HepG2 (cell line): ENCODE measurements around the gene RPS27L. TPM values are rescaled to one million over a fixed set of nuclear protein-coding genes. Genes with fewer than 3 reads are reported as not detected.

ENCODE experiments used
- ATAC-seq: fragments of 200-7000 bp; cut with Tn5 transposase; 3 replicates; pipeline ENCODE4 v1.9.1; 2020; ENCODE audit warnings: mild to moderate bottlenecking, moderate library complexity
- BruUV-seq: library from RNA; stranded (reverse); fragments of 400-500 nt; replicated peaks from 2 replicates; lab custom pipeline; 2021; lab: Mats Ljungman, UMichigan
- CTCF ChIA-PET: fragments of 300-600 bp; formaldehyde crosslinking; extraction: SDS; loops from one replicate; lab custom pipeline; 2021; ENCODE audit warnings: low total read pairs, inconsistent platforms, low intra/inter-chr PET ratio; lab: Yijun Ruan, JAX
- POLR2A ChIA-PET: fragments of 350-600 bp; sonication (Branson Sonifier 250); formaldehyde crosslinking; loops from one replicate; lab custom pipeline; 2020; ENCODE audit warnings: antibody characterized with exemption, inconsistent platforms; lab: Yijun Ruan, JAX
- DNase-seq: peaks from one replicate; pipeline ENCODE4 v3.0.0-alpha.2; 2015; ENCODE audit warnings: low spot score
- FAIRE-seq: peaks from 3 replicates; lab custom pipeline; 2011; peaks lifted over from hg19 to GRCh38; lab: Jason Lieb, UNC
- H2AFZ ChIP-seq: one replicate; pipeline ENCODE4 v1.6.1; 2011; ENCODE audit warnings: low read length, inconsistent platforms
- H3K27ac ChIP-seq: fragments of 300-600 bp; 3 replicates; pipeline ENCODE4 v1.8.0; 2011; ENCODE audit warnings: mixed run types, mild to moderate bottlenecking, mixed read lengths, low read length, inconsistent platforms; ENCODE audit not compliant: insufficient read depth; ENCODE audit errors: extremely low read length
- H3K27me3 ChIP-seq, 2 experiments: fragments of 200-600 bp in 1 of 2; 2 replicates in 1 of 2; 3 replicates in 1 of 2; pipeline versions ENCODE4 v1.6.0 to v1.8.0; 2011; ENCODE audit warnings: low read length in 2 of 2, mild to moderate bottlenecking in 2 of 2, moderate library complexity in 2 of 2, inconsistent platforms in 1 of 2; ENCODE audit not compliant: insufficient read depth in 2 of 2, control insufficient read depth in 1 of 2
- H3K36me3 ChIP-seq, 2 experiments: fragments of 200-600 bp in 1 of 2; replicated peaks in 1 of 2; 2 replicates in 1 of 2; 3 replicates in 1 of 2; pipeline versions ENCODE4 v1.5.1 to v1.8.0; 2011; ENCODE audit warnings: low read length in 2 of 2, inconsistent platforms in 1 of 2; ENCODE audit not compliant: insufficient read depth in 2 of 2, control insufficient read depth in 1 of 2
- H3K4me1 ChIP-seq: 2 replicates; pipeline ENCODE4 v1.5.1; 2012; ENCODE audit warnings: low read length, inconsistent platforms; ENCODE audit not compliant: insufficient read depth
- H3K4me2 ChIP-seq: 2 replicates; pipeline ENCODE4 v1.6.0; 2011; ENCODE audit warnings: low read depth, low read length, inconsistent platforms
- H3K4me3 ChIP-seq, 3 experiments: fragments of 200-600 bp in 1 of 3; sonication (generic), shearing (Covaris generic) in 1 of 3; replicated peaks in 1 of 3; 2 replicates each; pipeline ENCODE4 v1.5.1; 2011 to 2016; ENCODE audit warnings: low read length in 3 of 3, inconsistent platforms in 2 of 3, low read depth in 2 of 3, mild to moderate bottlenecking in 2 of 3, control low read depth in 1 of 3, mixed read lengths in 1 of 3; ENCODE audit not compliant: insufficient read depth in 1 of 3
- H3K79me2 ChIP-seq: one replicate; pipeline ENCODE4 v1.6.1; 2011; ENCODE audit warnings: low read length, inconsistent platforms; ENCODE audit not compliant: insufficient read depth
- H3K9ac ChIP-seq: 2 replicates; pipeline ENCODE4 v1.6.0; 2011; ENCODE audit warnings: mild to moderate bottlenecking, low read depth, low read length, inconsistent platforms; ENCODE audit not compliant: insufficient read depth
- H3K9me3 ChIP-seq: 2 replicates; pipeline ENCODE4 v1.5.1; 2012; ENCODE audit warnings: mild to moderate bottlenecking, low read length
- H4K20me1 ChIP-seq: 2 replicates; pipeline ENCODE4 v1.6.0; 2011; ENCODE audit warnings: inconsistent platforms, mild to moderate bottlenecking, low read length, moderate library complexity; ENCODE audit not compliant: insufficient read depth
- DRAP1 ChIP-seq: IDR thresholded peaks from 2 replicates; pipeline ENCODE4 v1.6.1; 2016; ENCODE audit warnings: missing genetic modification reagents, missing compliant biosample characterization
- GLMP ChIP-seq: sonication (generic); formaldehyde crosslinking; IDR thresholded peaks from 2 replicates; pipeline ENCODE4 v1.9.0; 2021; ENCODE audit warnings: missing genetic modification reagents, mild to moderate bottlenecking, borderline replicate concordance
- JARID2 ChIP-seq: sonication (generic); formaldehyde crosslinking; IDR thresholded peaks from 2 replicates; pipeline ENCODE4 v1.8.1; 2023; ENCODE audit warnings: missing genetic modification reagents, inconsistent platforms; ENCODE audit not compliant: insufficient replicate concordance
- MED1 ChIP-seq: sonication (generic); formaldehyde crosslinking; IDR thresholded peaks from 2 replicates; pipeline ENCODE4 v1.4.0; 2020; ENCODE audit warnings: missing genetic modification reagents
- SP2 ChIP-seq: sonication (generic); formaldehyde crosslinking; IDR thresholded peaks from 2 replicates; pipeline ENCODE4 v1.5.1; 2020; ENCODE audit warnings: mild to moderate bottlenecking, missing genetic modification reagents
- TBP ChIP-seq: sonication (generic); formaldehyde crosslinking; IDR thresholded peaks from 2 replicates; pipeline ENCODE4 v1.5.0; 2020; ENCODE audit warnings: missing genetic modification reagents
- ZBTB39 ChIP-seq: sonication (generic); formaldehyde crosslinking; IDR thresholded peaks from 2 replicates; pipeline ENCODE4 v1.5.0; 2020; ENCODE audit warnings: missing genetic modification reagents
- ZNF331 ChIP-seq: sonication (generic); formaldehyde crosslinking; IDR thresholded peaks from 2 replicates; pipeline ENCODE4 v1.4.0; 2020; ENCODE audit warnings: missing genetic modification reagents
- ZNF644 ChIP-seq: IDR thresholded peaks from 2 replicates; pipeline ENCODE4 v1.6.1; 2016; ENCODE audit warnings: low read depth
- ZNF660 ChIP-seq: sonication (generic); formaldehyde crosslinking; IDR thresholded peaks from 2 replicates; pipeline ENCODE4 v1.5.1; 2020; ENCODE audit warnings: mild to moderate bottlenecking, low read depth, missing genetic modification reagents, borderline replicate concordance
- ZNF678 ChIP-seq: sonication (generic); formaldehyde crosslinking; IDR thresholded peaks from 2 replicates; pipeline ENCODE4 v1.4.0; 2020; ENCODE audit warnings: mild to moderate bottlenecking, missing genetic modification reagents
- ZNF800 ChIP-seq: sonication (generic); formaldehyde crosslinking; IDR thresholded peaks from 2 replicates; pipeline ENCODE4 v1.4.0; 2020; ENCODE audit warnings: missing genetic modification reagents
- ZNF83 ChIP-seq: sonication (generic); formaldehyde crosslinking; IDR thresholded peaks from 2 replicates; pipeline ENCODE4 v1.4.0; 2020; ENCODE audit warnings: missing genetic modification reagents, mild to moderate bottlenecking, borderline replicate concordance
- WGBS: methylation state at CpG from one replicate; pipeline ENCODE4 v1.1.6; 2017; ENCODE audit warnings: low lambda C conversion rate; 5-methylcytosine and 5-hydroxymethylcytosine counted together
- in situ Hi-C: cut with HindIII; loops from 2 replicates; pipeline ENCODE4 v1.10.0; 2017; ENCODE audit warnings: low pct_unique_long_range_greater_than_20kb; ENCODE audit not compliant: extremely low pct_ligation_motif_present
- intact Hi-C: fragments of 100-400 bp; cut with micrococcal nuclease; formaldehyde crosslinking; loops from one replicate; pipeline ENCODE4 v1.10.0; 2022; ENCODE audit not compliant: unreplicated experiment
- polyA plus RNA-seq, 8 experiments: library from polyadenylated mRNA; depleted of rRNA in 3 of 8; stranded (reverse) in 7 of 8; unstranded in 1 of 8; fragments of >200 nt; fragmentation: Illumina TruSeq in 4 of 8; extraction: Trizol in 4 of 8; gene quantifications; 2 replicates each; pipeline versions ENCODE4 v1.2.1 to v1.2.3, GENCODE V29; 2011 to 2016; ENCODE audit warnings: low read depth in 4 of 8, missing spikeins in 1 of 8, mixed read lengths in 1 of 8; ENCODE audit not compliant: insufficient read depth in 1 of 8
- total RNA-seq, 5 experiments: library from RNA; depleted of rRNA; stranded (reverse); fragments of >200 nt; fragmentation: Illumina TruSeq; extraction: Trizol; gene quantifications; 2 replicates each; pipeline ENCODE4 v1.2.3, GENCODE V29; 2016; ENCODE audit warnings: low read depth in 1 of 5
- TF ChIP-seq, protein P1 (sequence below): sonication (generic); formaldehyde crosslinking; IDR thresholded peaks from 2 replicates; pipeline ENCODE4 v1.9.0; 2022; ENCODE audit warnings: missing genetic modification reagents, mild to moderate bottlenecking, borderline replicate concordance

RPS27L gene
- total and polyA plus RNA-seq, 2 of the 13 experiments (the other 11 are each of a cell fraction or from before 2014, with no cell fraction given): 231 to 433 TPM

- no peak overlapping the region for H3K9ac ChIP-seq
- ATAC-seq (no peak), FAIRE-seq (no peak), DNase-seq (no peak)
- no peak overlapping the region for H3K4me3 ChIP-seq
- no peaks in the 10 kb centered on the region for H3K9me3 ChIP-seq
- H3K4me1 ChIP-seq: peaks cover 22% of the 10 kb centered on the region
- in situ Hi-C loops: no loop called here
- no peaks in the 10 kb centered on the region for H4K20me1 ChIP-seq
- no TSS peak for BruUV-seq
- H3K36me3 ChIP-seq: no peaks in the 10 kb centered on the region
- no peak overlapping the region for H3K4me2 ChIP-seq
- TF ChIP-seq ZNF331 (CRISPR knock-in tag): no peak
- no peak for TF ChIP-seq MED1 (CRISPR knock-in tag)
- TF ChIP-seq TBP: no peak
- no peak for TF ChIP-seq ZBTB39 (CRISPR knock-in tag)
- TF ChIP-seq SP2 (CRISPR knock-in tag): no peak
- TF ChIP-seq DRAP1 (CRISPR knock-in tag): no peak
- TF ChIP-seq ZNF644 (CRISPR knock-in tag): no peak
- TF ChIP-seq ZNF800: no peak
- TF ChIP-seq ZNF83 (CRISPR knock-in tag): no peak
- no peak for TF ChIP-seq ZNF660 (CRISPR knock-in tag)
- TF ChIP-seq, protein P1, sequence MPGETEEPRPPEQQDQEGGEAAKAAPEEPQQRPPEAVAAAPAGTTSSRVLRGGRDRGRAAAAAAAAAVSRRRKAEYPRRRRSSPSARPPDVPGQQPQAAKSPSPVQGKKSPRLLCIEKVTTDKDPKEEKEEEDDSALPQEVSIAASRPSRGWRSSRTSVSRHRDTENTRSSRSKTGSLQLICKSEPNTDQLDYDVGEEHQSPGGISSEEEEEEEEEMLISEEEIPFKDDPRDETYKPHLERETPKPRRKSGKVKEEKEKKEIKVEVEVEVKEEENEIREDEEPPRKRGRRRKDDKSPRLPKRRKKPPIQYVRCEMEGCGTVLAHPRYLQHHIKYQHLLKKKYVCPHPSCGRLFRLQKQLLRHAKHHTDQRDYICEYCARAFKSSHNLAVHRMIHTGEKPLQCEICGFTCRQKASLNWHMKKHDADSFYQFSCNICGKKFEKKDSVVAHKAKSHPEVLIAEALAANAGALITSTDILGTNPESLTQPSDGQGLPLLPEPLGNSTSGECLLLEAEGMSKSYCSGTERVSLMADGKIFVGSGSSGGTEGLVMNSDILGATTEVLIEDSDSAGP (CRISPR knock-in tag): no peak
- TF ChIP-seq JARID2 (CRISPR knock-in tag): no peak
- TF ChIP-seq GLMP (CRISPR knock-in tag): no peak
- no peak for TF ChIP-seq ZNF678 (CRISPR knock-in tag)
- POLR2A ChIA-PET: no interaction called here
- WGBS: 96% methylated on average over 1 of the region's 1 CpG
- H3K27me3 ChIP-seq: no peaks in the 10 kb centered on the region
- H2AFZ ChIP-seq: no peak overlapping the region
- CTCF ChIA-PET: no interaction called here
- H3K79me2 ChIP-seq: peaks cover 12% of the 10 kb centered on the region
- intact Hi-C loops: no loop called here
- no peak overlapping the region for H3K27ac ChIP-seq
Observed at GRCh38 chr15:63197626-63198025, 40.3 kb upstream of the RPS27L start.
